Measurements from ENCODE around the gene DYSF. TPM values are rescaled to one million over a fixed set of nuclear protein-coding genes. Genes with fewer than 3 reads are reported as not detected.

The DYSF gene
- total RNA-seq, 2 experiments from 2014 or later: not detected

GRCh38 chr2:71446505-71446904 is 6.9 kb upstream of the DYSF start:
- Mint-ChIP-seq H3K9me3 (no peaks in the 10 kb centered on the region), H3K36me3 (peaks cover under 1% of the 10 kb centered on the region), H3K4me1 (ENCODE audit: low read depth) (no peaks in the 10 kb centered on the region), H3K4me3 (no peak overlapping the region), H3K27ac (no peak overlapping the region), H3K27me3 (peaks cover 1% of the 10 kb centered on the region)
- DNase-seq: no peak
- CTCF ChIA-PET: interaction anchor here (1.3 to 1.8 kb wide), 3 partner anchors 11 to 15 kb away, joined by 3 to 10 read pairs (median 4); no protein-coding TSS in a partner anchor
- intact Hi-C loops (cut with micrococcal nuclease): no loop called here
- POLR2A ChIA-PET: no interaction called here

- POLR2A ChIA-PET: no interaction called here
- no peaks in the 10 kb centered on the region for H3K9me3 Mint-ChIP-seq
- H3K36me3 Mint-ChIP-seq: no peaks in the 10 kb centered on the region
- peaks cover 12% of the 10 kb centered on the region for H3K27me3 Mint-ChIP-seq
- intact Hi-C loops (cut with micrococcal nuclease): no loop called here
- DNase-seq: no peak
- H3K4me1 Mint-ChIP-seq (ENCODE audit: low read depth): peaks cover 10% of the 10 kb centered on the region
- no peak overlapping the region for H3K27ac Mint-ChIP-seq
- CTCF ChIA-PET: interaction anchor here (1.5 to 3.7 kb wide), 2 partner anchors 11 to 61 kb away, joined by 3 to 25 read pairs; no protein-coding TSS in a partner anchor
- no peak overlapping the region for H3K4me3 Mint-ChIP-seq
These were observed 4.0 kb upstream of the DYSF start for GRCh38 chr2:71449343-71449742.

- Mint-ChIP-seq H3K36me3 (no peaks in the 10 kb centered on the region), H3K4me3 (no peak overlapping the region), H3K27me3 (peaks cover 30% of the 10 kb centered on the region), H3K9me3 (no peaks in the 10 kb centered on the region), H3K4me1 (ENCODE audit: low read depth) (peaks cover 10% of the 10 kb centered on the region), H3K27ac (no peak overlapping the region)
- no peak for DNase-seq
- intact Hi-C loops (cut with micrococcal nuclease): no loop called here
- ChIA-PET POLR2A (interaction anchor here (0.6 kb wide), 1 partner anchor 242 kb away, joined by 5 read pairs; no protein-coding TSS in a partner anchor), CTCF (interaction anchor here (0.6 to 3.7 kb wide), 4 partner anchors 8 to 59 kb away, joined by 3 to 25 read pairs (median 3); no protein-coding TSS in a partner anchor)
These were observed 1.7 kb upstream of the DYSF start for GRCh38 chr2:71451705-71452104.

- intact Hi-C loops (cut with micrococcal nuclease): no loop called here
- H3K4me1 Mint-ChIP-seq (ENCODE audit: low read depth): peaks cover 10% of the 10 kb centered on the region
- H3K36me3 Mint-ChIP-seq: no peaks in the 10 kb centered on the region
- H3K27ac Mint-ChIP-seq: no peak overlapping the region
- H3K9me3 Mint-ChIP-seq: no peaks in the 10 kb centered on the region
- POLR2A ChIA-PET: no interaction called here
- peaks cover 30% of the 10 kb centered on the region for H3K27me3 Mint-ChIP-seq
- DNase-seq: peak; percentile 53
- CTCF ChIA-PET: interaction anchor here (1.6 kb wide), 1 partner anchor 9 kb away, joined by 3 read pairs; no protein-coding TSS in a partner anchor
- no peak overlapping the region for H3K4me3 Mint-ChIP-seq
These were observed 796 bp upstream of the DYSF start for GRCh38 chr2:71452565-71452964.

GRCh38 chr2:71454221-71455010 is 1.1 kb downstream of the DYSF start:
- peaks cover 10% of the 10 kb centered on the region for H3K4me1 Mint-ChIP-seq (ENCODE audit: low read depth)
- POLR2A ChIA-PET: no interaction called here
- CTCF ChIA-PET: interaction anchor here (0.5 kb wide), 2 partner anchors 76 to 1528 kb away, joined by 3 to 4 read pairs; no protein-coding TSS in a partner anchor
- no peak overlapping the region for H3K4me3 Mint-ChIP-seq
- DNase-seq: no peak
- H3K9me3 Mint-ChIP-seq: no peaks in the 10 kb centered on the region
- no peaks in the 10 kb centered on the region for H3K36me3 Mint-ChIP-seq
- no peak overlapping the region for H3K27ac Mint-ChIP-seq
- peaks cover 30% of the 10 kb centered on the region for H3K27me3 Mint-ChIP-seq
- intact Hi-C loops (cut with micrococcal nuclease): no loop called here

- Mint-ChIP-seq H3K4me1 (ENCODE audit: low read depth) (peaks cover 10% of the 10 kb centered on the region), H3K9me3 (no peaks in the 10 kb centered on the region), H3K36me3 (no peaks in the 10 kb centered on the region), H3K27me3 (peaks cover 30% of the 10 kb centered on the region), H3K4me3 (no peak overlapping the region), H3K27ac (no peak overlapping the region)
- no peak for DNase-seq
- CTCF ChIA-PET: interaction anchor here (0.5 kb wide), 1 partner anchor 75 kb away, joined by 3 read pairs; no protein-coding TSS in a partner anchor
- POLR2A ChIA-PET: no interaction called here
- intact Hi-C loops (cut with micrococcal nuclease): no loop called here
These were observed 1.8 kb downstream of the DYSF start for GRCh38 chr2:71455011-71455740.

GRCh38 chr2:71455741-71456569 is 2.6 kb downstream of the DYSF start:
- Mint-ChIP-seq H3K36me3 (no peaks in the 10 kb centered on the region), H3K9me3 (no peaks in the 10 kb centered on the region), H3K27me3 (peaks cover 30% of the 10 kb centered on the region), H3K4me1 (ENCODE audit: low read depth) (peaks cover 10% of the 10 kb centered on the region), H3K4me3 (no peak overlapping the region), H3K27ac (no peak overlapping the region)
- CTCF ChIA-PET: no interaction called here
- no peak for DNase-seq
- POLR2A ChIA-PET: no interaction called here
- intact Hi-C loops (cut with micrococcal nuclease): no loop called here

GRCh38 chr2:71456617-71457016 is 3.3 kb downstream of the DYSF start:
- peaks cover 29% of the 10 kb centered on the region for H3K27me3 Mint-ChIP-seq
- peaks cover 10% of the 10 kb centered on the region for H3K4me1 Mint-ChIP-seq (ENCODE audit: low read depth)
- H3K27ac Mint-ChIP-seq: no peak overlapping the region
- POLR2A ChIA-PET: no interaction called here
- intact Hi-C loops (cut with micrococcal nuclease): no loop called here
- CTCF ChIA-PET: no interaction called here
- DNase-seq: no peak
- no peak overlapping the region for H3K4me3 Mint-ChIP-seq
- H3K36me3 Mint-ChIP-seq: no peaks in the 10 kb centered on the region
- no peaks in the 10 kb centered on the region for H3K9me3 Mint-ChIP-seq

GRCh38 chr2:71457123-71457915 is 4.0 kb downstream of the DYSF start:
- Mint-ChIP-seq H3K9me3 (no peaks in the 10 kb centered on the region), H3K36me3 (no peaks in the 10 kb centered on the region), H3K4me3 (no peak overlapping the region), H3K27me3 (peaks cover 26% of the 10 kb centered on the region), H3K4me1 (ENCODE audit: low read depth) (peaks cover 9% of the 10 kb centered on the region), H3K27ac (no peak overlapping the region)
- DNase-seq: no peak
- ChIA-PET POLR2A (no interaction called here), CTCF (interaction anchor here (1.0 kb wide), 1 partner anchor 12 kb away, joined by 3 read pairs; no protein-coding TSS in a partner anchor)
- intact Hi-C loops (cut with micrococcal nuclease): no loop called here

- ChIA-PET POLR2A (no interaction called here), CTCF (interaction anchor here (1.0 kb wide), 1 partner anchor 12 kb away, joined by 3 read pairs; no protein-coding TSS in a partner anchor)
- intact Hi-C loops (cut with micrococcal nuclease): no loop called here
- Mint-ChIP-seq H3K36me3 (no peaks in the 10 kb centered on the region), H3K4me1 (ENCODE audit: low read depth) (peaks cover 5% of the 10 kb centered on the region), H3K4me3 (no peak overlapping the region), H3K9me3 (no peaks in the 10 kb centered on the region), H3K27me3 (peaks cover 22% of the 10 kb centered on the region), H3K27ac (no peak overlapping the region)
- DNase-seq: no peak
These were observed 4.6 kb downstream of the DYSF start for GRCh38 chr2:71457923-71458322.

- no peaks in the 10 kb centered on the region for H3K9me3 Mint-ChIP-seq
- H3K36me3 Mint-ChIP-seq: no peaks in the 10 kb centered on the region
- no peak overlapping the region for H3K4me3 Mint-ChIP-seq
- peaks cover 19% of the 10 kb centered on the region for H3K27me3 Mint-ChIP-seq
- ChIA-PET CTCF (interaction anchor here (1.0 to 4.2 kb wide), 2 partner anchors 11 to 52 kb away, joined by 3 to 61 read pairs; no protein-coding TSS in a partner anchor), POLR2A (no interaction called here)
- no peak overlapping the region for H3K27ac Mint-ChIP-seq
- H3K4me1 Mint-ChIP-seq (ENCODE audit: low read depth): no peaks in the 10 kb centered on the region
- no peak for DNase-seq
- intact Hi-C loops (cut with micrococcal nuclease): no loop called here
These were observed 5.2 kb downstream of the DYSF start for GRCh38 chr2:71458413-71459083.
